Measurements from ENCODE around the gene SWSAP1. TPM values are rescaled to one million over a fixed set of nuclear protein-coding genes. Genes with fewer than 3 reads are reported as not detected.

SWSAP1 gene
- polyA plus RNA-seq, 3 donors = 5.9 to 11.5 (median 8.7) TPM

DNA sequence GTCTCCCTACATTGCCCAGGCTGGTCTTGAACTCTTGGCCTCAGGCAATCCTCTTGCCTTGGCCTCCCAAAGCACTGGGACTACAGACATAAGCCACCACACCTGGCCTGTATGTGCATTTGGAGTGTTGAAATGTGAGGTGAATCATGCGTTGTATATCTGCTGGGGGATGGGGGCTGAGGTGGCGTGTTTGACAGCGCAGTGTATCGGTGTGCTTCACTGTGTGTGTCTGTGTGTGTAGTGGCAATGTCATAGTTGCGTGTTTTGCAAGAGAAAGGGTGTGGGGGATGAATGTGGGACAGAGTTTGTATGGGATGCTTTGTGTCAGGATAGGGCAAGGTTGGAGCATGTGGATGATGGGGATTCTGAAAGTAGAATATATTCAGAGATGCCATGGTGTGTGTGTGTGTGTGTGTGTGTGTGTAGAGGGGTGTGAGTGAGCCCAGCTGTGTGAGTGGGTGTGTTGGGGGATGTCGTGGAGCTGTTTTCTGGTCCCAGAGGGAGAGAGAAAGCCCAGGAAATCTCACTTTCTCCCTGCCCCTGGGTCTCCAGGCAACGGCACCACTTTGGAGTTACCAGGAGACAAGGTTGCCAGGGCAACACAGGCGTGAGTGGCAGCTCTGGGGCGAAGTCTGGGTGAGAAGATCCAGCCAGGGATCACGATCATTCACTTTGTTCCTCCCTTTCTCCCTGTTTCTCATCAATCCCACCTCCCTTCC is 1.1 kb upstream of the SWSAP1 start:
- peak overlapping the region; percentile 85 to 91 for H3K27ac ChIP-seq (ENCODE audit: low read depth in 1 of 2, low read length in 2 of 2)

DNA sequence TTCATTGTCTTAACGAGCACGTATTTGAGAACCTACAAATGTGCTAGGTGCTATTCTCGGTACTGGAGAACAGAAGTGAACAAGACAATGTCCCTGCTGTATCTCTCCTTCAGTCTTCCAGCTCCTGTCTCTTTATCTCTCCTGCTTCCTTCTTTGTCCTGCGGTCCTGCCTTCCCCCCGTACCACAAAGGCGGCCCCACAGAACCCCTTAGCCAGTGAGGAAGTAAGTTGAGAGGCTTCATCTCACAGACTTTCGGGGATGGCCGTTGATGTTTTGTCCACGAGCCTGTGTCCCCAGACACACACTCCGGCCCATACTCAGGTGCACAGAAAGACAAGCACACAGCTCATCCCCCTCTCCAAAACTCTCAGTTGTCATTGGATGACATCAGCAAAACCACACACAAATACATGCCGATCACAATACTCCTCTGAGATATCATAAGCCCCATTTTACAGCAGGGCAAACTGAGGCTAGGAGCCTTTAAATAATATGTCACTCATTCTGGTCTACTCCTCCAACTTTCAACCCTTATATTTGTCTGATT is 507 bp upstream of the SWSAP1 start:
- TF ChIP-seq, protein P1, sequence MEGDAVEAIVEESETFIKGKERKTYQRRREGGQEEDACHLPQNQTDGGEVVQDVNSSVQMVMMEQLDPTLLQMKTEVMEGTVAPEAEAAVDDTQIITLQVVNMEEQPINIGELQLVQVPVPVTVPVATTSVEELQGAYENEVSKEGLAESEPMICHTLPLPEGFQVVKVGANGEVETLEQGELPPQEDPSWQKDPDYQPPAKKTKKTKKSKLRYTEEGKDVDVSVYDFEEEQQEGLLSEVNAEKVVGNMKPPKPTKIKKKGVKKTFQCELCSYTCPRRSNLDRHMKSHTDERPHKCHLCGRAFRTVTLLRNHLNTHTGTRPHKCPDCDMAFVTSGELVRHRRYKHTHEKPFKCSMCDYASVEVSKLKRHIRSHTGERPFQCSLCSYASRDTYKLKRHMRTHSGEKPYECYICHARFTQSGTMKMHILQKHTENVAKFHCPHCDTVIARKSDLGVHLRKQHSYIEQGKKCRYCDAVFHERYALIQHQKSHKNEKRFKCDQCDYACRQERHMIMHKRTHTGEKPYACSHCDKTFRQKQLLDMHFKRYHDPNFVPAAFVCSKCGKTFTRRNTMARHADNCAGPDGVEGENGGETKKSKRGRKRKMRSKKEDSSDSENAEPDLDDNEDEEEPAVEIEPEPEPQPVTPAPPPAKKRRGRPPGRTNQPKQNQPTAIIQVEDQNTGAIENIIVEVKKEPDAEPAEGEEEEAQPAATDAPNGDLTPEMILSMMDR (IDR thresholded peaks at IDR 0.05) = no peak
- H3K36me3 ChIP-seq (replicated peaks in 1 of 2; ENCODE audit: control insufficient read depth in 1 of 2, insufficient read depth in 2 of 2, low read length in 2 of 2) = no peaks in the 10 kb centered on the region
- H3K27me3 ChIP-seq (ENCODE audit: control insufficient read depth in 2 of 2, insufficient read depth in 2 of 2, low read length in 2 of 2) = no peaks in the 10 kb centered on the region
- no peaks in the 10 kb centered on the region for H4K20me1 ChIP-seq (ENCODE audit: insufficient read depth, low read length)
- H3K9me3 ChIP-seq (replicated peaks in 1 of 2; ENCODE audit: control insufficient read depth in 1 of 2, insufficient read depth in 1 of 2, low read length in 2 of 2) = no peaks in the 10 kb centered on the region
- H3K79me2 ChIP-seq (ENCODE audit: insufficient read depth, low read length) = peaks cover 35% of the 10 kb centered on the region
- peaks cover 10% of the 10 kb centered on the region for H3K4me1 Mint-ChIP-seq
- H3K4me1 ChIP-seq (ENCODE audit: control insufficient read depth in 1 of 2, insufficient read depth in 2 of 2, low read length in 2 of 2) = peaks cover 46 to 55% of the 10 kb centered on the region in 2 donors
- peak overlapping the region; percentile 85 to 91 for H3K27ac ChIP-seq (ENCODE audit: low read depth in 1 of 2, low read length in 2 of 2)
- intact Hi-C loops (cut with micrococcal nuclease) = loop anchor here (1.0 to 5.0 kb wide), 4 partner anchors 27 to 49 kb away; partner anchors contain the start of genes CCDC159 (in 2 of the 2), TMEM205 (in 2 of the 2) and RAB3D (in 1 of the 2)
- H3K4me3 ChIP-seq (replicated peaks in 1 of 3; ENCODE audit: low read depth in 2 of 3, low read length in 3 of 3) = peak overlapping the region; percentile 50 to 93 (median 73)
- 0% methylated on average over 8 of the region's 11 CpGs for WGBS (ENCODE audit: insufficient coverage)
- H3K36me3 Mint-ChIP-seq = peaks cover 19 to 32% of the 10 kb centered on the region in 2 donors
- peak overlapping the region; percentile 100 for H3K4me2 ChIP-seq (replicated peaks; ENCODE audit: extremely low read depth, low read length, poor library complexity, severe bottlenecking)
- H2AFZ ChIP-seq (ENCODE audit: insufficient read depth, low read depth, low read length, poor library complexity, severe bottlenecking) = peak overlapping the region; percentile 81
- no peak overlapping the region for H3K27ac Mint-ChIP-seq
- peaks cover 0 to 2% (median 0%) of the 10 kb centered on the region in 7 donors for H3K9me3 Mint-ChIP-seq
- H3K4me3 Mint-ChIP-seq = no peak overlapping the region
- peak in 2 of 3 donors; percentile 25 to 39 for DNase-seq
- H3K27me3 Mint-ChIP-seq (ENCODE audit: low read depth in 3 of 3) = peaks cover 0 to 2% (median 0%) of the 10 kb centered on the region in 3 donors
- peak overlapping the region; percentile 66 for H3K9ac ChIP-seq (ENCODE audit: insufficient read depth, low read length, poor library complexity, severe bottlenecking)

More for the DNA sequence above, 1.1 kb upstream of the SWSAP1 start:
- peak overlapping the region in 2 of 3 experiments; percentile 73 to 93 for H3K4me3 ChIP-seq (replicated peaks in 1 of 3; ENCODE audit: low read depth in 2 of 3, low read length in 3 of 3)
- peaks cover 41 to 48% of the 10 kb centered on the region in 2 donors for H3K4me1 ChIP-seq (ENCODE audit: control insufficient read depth in 1 of 2, insufficient read depth in 2 of 2, low read length in 2 of 2)
- Mint-ChIP-seq H3K9me3 (no peaks in the 10 kb centered on the region), H3K36me3 (peaks cover 22 to 33% of the 10 kb centered on the region in 2 donors), H3K27ac (peak overlapping the region in 4 of 7 donors; percentile 5 to 53 (median 27)), H3K4me1 (peaks cover 6% of the 10 kb centered on the region), H3K4me3 (peak overlapping the region in 1 of 2 donors; percentile 41), H3K27me3 (ENCODE audit: low read depth in 3 of 3) (peaks cover 0 to 2% (median 0%) of the 10 kb centered on the region in 3 donors)
- H3K36me3 ChIP-seq (replicated peaks in 1 of 2; ENCODE audit: control insufficient read depth in 1 of 2, insufficient read depth in 2 of 2, low read length in 2 of 2) = no peaks in the 10 kb centered on the region
- H3K4me2 ChIP-seq (replicated peaks; ENCODE audit: extremely low read depth, low read length, poor library complexity, severe bottlenecking) = peak overlapping the region; percentile 100
- H2AFZ ChIP-seq (ENCODE audit: insufficient read depth, low read depth, low read length, poor library complexity, severe bottlenecking) = peak overlapping the region; percentile 81
- DNase-seq = no peak
- TF ChIP-seq, protein P1 (IDR thresholded peaks at IDR 0.05) = no peak
- intact Hi-C loops (cut with micrococcal nuclease) = loop anchor here in 1 of 2 donors (2.0 to 5.0 kb wide), 2 partner anchors 27 to 36 kb away; partner anchors contain the start of genes CCDC159, RAB3D and TMEM205
- H4K20me1 ChIP-seq (ENCODE audit: insufficient read depth, low read length) = no peaks in the 10 kb centered on the region
- peaks cover 29% of the 10 kb centered on the region for H3K79me2 ChIP-seq (ENCODE audit: insufficient read depth, low read length)
- no peaks in the 10 kb centered on the region for H3K9me3 ChIP-seq (replicated peaks in 1 of 2; ENCODE audit: control insufficient read depth in 1 of 2, insufficient read depth in 1 of 2, low read length in 2 of 2)
- H3K9ac ChIP-seq (ENCODE audit: insufficient read depth, low read length, poor library complexity, severe bottlenecking) = peak overlapping the region; percentile 66
- no peaks in the 10 kb centered on the region for H3K27me3 ChIP-seq (ENCODE audit: control insufficient read depth in 2 of 2, insufficient read depth in 2 of 2, low read length in 2 of 2)
- 66% methylated on average over 8 of the region's 10 CpGs for WGBS (ENCODE audit: insufficient coverage)

Measured in CD14-positive monocyte (primary cell).